Suppressor macrophage treated with lipopolysaccharide for 4 hours (primary cell): Measurements from ENCODE around the gene ARMC7.
"Not testable (repeated sequence)": the region's sequence is repeated elsewhere in the genome, so short reads cannot be mapped to it uniquely, and the experiment has no call there.

ENCODE experiments used
- DNase-seq: peaks from one replicate; pipeline ENCODE4 v3.0.0-alpha.2; 2020

The ARMC7 gene

DNA sequence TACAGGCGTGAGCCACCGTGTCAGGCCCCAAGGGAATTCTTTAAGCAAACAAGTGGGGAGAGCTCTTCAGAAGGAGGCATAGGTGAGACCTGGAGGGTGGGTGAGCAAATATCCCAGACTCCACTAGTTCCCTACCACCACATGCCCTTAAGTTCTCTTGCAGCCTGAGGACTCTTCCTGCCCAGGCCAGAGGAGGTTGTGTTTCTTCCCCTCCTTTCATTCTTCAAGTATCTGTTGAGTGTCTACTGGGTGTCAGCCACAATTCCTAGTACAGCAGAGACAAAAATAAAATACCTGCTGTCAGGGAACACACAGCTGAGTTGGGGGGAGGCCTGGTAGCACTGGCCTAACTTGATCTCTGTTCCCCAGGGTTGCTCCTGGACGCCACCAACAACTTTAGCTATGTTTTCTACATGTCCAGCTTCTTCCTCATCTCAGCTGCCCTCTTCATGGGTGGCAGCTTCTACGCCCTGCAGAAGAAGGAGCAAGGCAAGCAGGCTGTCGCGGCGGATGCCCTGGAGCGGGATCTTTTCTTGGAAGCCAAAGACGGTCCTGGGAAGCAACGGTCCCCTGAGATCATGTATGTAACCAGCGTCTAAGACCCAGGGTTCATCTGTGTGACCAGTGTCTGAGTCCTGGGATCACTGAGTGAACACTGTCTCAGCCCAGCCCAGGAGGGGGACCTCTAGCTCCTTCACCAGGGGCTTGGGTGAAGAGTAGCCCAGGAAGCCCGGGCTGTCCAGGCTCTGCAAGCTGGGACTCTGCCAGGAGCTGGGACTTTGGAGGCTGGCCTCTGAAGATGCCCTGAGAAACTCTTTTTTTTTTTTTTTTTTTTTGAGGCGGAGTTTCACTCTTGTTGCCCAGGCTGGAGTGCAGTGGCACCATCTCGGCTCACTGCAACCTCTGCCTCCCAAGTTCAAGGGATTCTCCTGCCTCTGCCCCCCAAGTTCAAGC, 5.9 kb upstream of the ARMC7 start:
- no peak for DNase-seq

DNA sequence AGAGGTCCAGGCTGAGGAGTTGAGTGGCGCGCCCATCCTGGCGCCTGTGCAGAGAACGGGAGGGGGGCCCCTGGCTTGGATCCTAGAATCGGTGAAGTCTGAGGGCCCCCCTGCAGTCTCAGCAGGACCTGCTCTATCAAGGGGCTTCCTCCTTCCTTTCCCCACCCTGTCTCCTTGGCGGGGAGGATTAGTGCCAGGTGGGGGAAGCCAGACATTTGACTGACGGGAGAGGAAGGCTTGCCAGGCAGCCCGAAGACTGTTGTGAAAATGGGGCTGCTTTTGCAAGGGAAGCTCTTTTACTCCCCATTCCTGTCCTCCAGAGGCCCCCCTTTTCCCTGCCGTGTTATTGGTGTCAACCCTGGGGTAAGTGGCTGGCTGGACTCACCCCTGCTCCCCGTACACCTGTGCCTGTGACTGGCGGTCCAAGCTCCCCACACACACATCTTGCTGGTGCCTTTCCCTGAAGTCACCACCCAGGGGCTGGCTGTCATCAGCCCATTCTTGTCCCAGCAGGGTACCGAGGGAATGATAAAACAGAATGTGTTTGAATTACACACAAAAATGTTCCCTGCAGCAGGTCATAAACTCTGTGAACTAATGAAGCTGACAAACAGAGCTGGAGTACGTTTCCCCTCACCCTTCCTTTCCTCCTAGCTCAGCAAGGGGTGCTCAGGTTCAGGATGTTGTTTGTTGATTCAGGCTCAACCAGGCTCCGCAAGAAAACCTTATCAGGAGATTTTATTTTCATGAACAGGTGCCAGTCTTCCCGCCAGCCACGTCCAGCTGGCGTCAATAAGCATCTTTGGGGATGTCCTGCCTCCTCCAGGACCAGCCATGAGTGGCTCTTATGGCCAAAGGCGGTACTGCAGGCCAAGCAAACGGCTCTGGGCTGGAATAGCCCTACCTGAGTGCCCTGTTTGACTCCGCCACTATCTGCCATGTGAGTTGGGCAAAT, 4.4 kb upstream of the ARMC7 start:
- peak; percentile 46 for DNase-seq

DNA sequence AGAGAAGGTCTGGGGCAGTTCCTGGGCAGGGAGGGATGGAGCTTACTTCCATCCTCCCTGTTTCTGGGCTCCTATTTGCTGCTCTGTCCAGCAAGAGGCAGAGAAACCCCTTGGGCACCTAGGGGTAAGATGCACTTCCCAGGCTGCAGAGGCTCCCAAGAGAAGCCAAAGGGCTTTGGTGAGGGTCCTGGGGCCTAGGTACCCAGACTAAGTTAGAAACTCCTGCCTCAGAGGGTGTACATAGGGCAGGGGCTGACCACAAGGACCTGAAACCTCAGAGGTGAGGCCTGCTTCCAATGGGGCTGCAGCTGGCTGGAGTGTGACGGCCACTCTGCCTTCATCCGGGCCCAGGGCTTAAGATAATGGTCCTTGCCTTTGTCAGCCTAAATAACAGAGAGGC, 1.6 kb upstream of the ARMC7 start:
- no peak for DNase-seq

DNA sequence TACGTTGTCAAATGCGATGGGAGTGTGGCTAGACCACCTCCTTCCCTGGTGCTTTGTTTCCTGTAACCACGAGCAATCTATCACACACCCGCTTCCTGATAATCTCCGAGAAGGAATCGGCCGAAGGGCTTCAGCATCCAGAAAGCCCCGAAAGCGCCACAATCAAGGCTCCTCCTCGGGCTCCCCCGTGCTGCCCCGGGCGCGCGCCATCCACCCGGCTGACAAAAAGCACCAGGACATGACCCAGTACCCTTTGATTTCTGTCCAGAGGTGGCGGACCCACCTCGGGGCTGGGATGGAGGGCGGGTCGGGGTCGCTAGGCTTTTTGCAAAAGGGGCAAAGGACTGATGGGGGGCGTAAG, 743 bp upstream of the ARMC7 start:
- no peak for DNase-seq

DNA sequence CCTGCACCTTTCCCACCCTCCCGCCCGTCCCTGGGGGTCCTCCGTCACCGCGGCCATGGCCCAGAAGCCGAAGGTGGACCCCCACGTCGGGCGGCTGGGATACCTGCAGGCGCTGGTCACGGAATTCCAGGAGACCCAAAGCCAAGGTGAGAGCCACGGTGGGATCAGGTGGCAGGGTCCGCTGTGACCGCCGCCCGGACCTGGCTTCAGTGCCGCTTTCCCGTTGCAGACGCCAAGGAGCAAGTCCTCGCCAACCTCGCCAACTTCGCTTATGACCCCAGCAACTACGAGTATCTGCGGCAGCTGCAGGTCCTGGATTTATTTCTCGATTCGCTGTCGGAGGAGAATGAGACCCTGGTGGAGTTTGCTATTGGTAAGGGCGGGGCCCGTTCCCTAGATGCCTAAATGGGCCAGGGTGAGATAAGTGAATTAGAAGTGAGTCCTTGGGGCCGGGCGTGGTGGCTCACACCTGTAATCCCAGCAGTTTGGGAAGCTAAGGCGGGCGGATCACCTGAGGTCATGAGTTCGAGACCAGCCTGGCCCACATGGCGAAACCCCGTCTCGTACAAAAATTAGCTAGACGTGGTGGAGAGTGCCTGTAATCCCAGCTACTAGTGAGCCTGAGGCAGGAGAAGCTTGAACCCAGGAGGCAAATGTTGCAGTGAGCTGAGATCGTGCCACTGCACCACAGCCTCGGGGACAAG, 617 bp downstream of the ARMC7 start:
- DNase-seq: peak; percentile 27

DNA sequence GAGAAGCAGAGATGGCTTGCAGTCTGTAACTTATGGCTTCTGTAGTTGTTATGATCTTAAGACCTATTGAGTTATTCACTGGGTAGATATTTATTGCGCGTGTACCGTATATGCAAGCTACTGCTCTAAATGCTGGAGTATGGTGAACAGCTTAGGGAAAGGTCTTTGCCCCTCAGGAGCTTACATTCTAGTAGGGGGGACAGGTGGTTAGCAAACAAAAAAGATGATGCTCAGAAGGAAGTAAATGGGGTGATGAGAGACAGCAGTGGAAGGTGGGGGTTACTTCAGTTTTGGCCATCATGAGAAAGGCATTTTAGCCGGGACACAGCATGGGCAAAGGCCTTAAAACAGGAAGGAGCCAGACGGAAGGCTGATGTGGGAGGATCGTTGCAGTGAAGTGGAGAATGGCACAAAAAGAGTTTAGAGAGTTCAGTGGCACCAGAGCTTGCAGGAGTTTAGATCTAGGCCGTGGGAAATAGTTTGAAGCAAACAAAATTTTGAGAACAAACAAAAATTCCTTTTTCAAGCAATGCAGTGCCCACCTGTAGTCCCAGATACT, 2.1 kb downstream of the ARMC7 start:
- DNase-seq: peak; percentile 25

DNA sequence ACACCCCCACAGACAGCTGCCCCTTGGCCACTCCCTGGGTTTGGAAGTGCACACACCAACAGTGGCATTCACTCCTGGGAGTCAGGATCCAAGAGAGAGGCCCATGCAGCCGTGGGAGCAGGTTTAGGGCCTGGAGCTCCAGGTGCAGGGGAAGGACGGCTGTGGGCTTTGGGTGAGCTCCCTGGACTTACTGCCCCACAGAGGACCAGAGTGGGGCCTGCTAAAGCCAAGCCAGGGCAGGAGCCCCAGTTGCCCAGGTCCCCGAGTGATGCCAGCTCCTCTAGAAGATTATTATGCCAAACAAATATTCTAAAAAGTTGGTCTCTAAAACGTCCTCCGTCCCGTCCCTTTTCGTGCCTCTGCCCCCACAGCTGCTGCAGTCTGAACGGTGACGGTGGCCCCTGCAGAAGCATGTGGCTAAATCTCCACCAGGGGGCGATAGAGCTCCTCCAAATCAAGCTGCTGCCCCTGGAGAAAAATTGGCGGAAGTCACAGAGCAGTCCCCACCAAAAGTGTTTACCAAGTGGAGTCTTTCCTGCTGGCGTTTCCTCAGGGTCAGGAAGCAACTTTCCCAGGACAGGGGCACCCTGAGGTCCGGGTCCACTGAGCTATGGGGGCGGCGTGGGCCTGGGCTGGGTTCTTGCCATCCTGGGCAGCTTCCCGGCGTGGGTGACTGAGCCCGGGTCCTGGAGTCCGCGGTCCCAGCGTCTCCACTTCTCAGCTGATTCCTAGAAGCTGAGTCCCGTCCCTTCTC, 4.2 kb downstream of the ARMC7 start:
- DNase-seq: peak; percentile 92

DNA sequence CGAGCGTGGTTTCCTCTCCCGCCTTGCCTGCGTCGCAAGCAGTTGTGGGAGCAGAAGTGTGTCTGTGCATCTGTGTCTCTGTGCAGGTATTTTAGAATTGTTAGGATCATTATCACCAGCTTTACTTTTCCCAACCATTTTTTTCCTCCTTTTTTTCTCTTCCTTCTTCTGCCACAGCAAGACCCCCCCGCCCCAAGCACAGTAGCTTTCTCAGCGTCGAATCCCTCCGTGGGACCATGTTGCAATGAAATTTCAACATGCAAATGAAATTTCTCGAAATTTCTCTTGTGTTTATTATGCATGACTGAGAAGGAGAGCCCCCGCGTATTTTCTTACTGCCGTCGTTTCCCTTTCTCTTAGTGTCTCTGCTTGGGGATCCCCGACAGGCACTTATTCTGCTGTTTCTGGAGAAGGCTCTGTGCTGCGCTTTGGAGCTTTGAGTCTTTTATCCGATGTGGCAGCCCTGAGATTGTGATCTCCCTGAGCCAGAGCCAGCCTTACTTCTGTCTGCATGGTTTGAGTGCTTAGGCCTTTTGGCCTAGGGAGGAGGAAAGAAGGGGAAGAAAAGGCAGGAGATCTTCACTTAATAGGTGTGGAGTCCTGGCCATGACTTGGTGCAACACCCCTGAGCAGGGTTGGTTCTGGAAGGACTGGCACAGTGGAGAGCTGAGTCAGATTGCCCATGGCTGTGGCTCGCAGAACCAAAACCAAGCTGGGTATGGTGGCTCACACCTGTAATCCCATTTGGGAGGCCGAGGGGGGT, 5.0 kb downstream of the ARMC7 start:
- peak; percentile 61 for DNase-seq

DNA sequence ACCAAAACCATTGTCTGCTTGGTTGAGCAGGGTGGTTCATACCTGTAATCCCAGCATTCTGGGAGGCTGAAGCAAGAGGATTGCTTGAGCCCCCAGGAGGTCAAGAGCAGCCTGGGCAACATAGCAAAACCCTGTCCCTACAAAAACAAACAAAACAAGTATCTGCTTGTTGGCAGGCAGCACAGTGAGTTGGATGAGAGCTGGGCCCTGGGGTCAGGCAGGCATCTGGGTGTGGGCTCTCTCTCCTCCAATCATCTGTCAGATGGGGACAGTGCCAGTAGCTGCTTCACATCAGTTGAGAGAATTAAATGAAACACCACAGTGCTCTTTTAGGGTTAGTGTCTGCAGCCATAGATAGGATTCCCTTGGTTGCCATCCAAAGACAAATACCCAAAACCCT, 5.8 kb downstream of the ARMC7 start:
- DNase-seq: no peak

DNA sequence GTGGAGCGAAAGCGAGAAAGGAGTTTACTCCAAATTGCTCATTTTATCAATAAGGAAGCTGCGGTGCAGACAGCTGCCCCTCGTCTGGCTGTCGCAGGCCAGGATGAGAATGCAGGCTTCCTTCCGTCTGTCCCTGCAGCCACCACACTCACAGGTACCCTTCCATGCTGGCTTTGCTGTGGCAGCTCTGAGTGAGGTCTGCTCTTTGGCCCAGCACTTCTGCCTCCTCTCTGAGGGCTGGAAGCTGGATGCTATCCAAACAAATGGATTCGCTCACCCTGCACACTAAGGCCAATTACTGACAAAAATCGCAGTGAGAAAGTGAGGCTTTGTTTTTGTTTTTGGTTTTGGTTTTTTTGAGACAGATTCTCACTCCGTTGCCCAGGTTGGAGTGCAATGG, 7.0 kb downstream of the ARMC7 start:
- DNase-seq: no peak

DNA sequence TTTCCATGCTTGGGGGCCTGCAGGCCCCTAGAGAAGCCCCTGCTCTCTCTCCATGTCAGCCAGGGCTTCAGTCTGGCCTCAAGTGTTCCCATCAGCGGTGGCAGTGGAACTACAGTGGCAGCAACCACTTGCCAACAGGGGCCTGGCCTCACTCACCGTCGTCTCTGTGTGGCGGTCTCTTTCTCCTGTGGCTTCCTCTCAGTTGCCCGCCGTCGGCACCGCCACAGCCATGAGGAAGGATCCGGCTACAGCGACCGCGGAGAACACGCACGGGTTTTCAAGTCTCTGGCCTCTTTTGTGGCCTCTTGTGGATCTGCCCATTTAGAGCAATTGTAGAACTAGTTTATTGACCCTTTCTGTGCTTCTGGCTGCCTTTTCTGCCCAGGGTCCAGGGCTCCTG, 8.5 kb downstream of the ARMC7 start:
- DNase-seq: no peak

DNA sequence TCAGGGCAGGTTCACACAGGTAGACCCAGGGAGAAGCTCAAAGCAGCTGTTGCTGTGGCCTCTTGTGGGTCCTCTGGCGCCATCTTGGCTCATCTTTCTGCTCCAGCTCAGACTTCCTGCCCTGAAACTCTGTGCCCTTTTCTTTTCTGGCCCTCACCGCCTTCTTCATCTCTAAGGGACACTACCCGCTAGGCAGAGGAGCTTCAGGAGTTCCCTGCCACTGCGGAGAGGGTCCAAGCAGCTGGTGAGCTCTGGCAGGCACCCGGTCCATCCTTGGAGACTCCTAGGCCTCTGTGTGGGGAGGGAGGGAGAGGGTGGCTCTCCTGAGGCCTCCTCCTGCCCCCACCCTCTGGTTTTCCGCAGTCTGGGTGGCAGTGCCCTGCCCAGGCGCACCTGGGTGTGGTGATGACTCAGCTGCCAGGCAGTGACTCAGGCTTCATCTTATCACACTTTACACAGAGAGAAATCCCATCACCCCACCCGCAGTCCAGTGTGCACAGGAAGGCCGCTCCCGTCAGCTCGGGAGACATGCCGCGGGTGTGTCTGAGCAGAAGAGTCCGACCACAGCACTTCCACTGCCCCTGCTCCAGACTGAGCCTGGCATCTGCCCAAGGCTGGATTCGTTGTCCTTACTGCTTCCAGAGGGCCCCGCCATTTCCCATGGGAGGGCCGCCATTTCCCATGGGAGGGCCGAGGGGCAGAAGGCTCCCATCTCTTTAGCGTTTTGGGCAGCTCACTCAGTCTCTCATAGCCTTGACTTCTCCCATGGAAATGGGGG, 14.5 kb downstream of the ARMC7 start:
- DNase-seq: no peak

DNA sequence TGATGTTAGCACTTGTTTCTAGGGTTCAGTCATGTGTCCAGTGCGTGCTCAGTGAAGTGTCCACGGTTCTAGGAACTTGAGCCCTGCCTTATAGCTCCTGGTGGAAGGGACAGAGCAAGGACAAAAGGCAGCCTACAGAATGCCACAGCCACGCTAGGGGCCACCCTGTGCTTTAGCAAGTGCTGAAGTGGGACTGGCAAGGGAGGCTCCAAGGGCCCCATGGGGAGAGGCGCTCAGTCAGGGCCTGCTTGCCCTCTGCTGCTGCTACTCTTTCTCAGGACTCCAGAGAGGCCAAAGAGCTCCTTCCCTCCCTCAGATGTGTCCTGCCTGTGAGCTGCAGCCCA, 15.0 kb downstream of the ARMC7 start:
- DNase-seq: no peak

DNA sequence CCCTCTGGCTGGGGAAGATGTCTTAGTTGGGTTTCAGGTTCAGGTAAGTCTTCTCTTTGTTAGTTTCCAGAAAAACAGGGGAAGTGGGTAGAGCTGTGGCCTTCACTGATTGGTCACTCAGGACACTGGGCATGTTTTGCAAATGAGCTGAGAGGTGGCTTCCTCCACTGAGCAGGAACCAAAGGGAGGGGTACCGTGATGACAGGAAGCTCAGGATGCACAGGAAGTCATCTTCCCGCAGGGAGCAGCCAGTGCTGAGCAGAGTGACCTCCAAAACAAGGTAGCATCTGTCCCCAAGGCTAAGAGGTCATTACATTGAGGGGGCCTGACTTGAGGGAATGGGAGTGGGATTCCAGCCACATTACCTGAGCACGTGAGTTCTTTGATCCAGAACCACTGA, 16.2 kb downstream of the ARMC7 start:
- DNase-seq: no peak

DNA sequence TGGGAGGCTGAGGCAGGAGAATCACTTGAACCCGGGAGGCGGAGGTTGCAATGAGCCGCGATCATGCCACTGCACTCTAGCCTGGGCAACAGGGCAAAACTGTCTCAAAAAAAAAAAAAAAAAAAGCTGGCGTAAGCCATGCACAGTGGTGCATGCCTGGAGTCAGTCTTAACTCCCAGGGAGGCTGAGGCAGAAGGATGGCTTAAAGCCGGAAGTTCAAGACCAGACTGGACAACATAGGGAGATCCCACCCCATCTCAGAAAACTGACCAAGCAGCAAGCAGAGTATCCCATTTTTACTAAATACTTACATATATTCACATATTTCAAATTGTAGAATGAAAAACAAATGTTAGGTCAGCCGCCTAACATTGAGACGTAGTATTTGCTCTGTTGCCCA, 17.2 kb downstream of the ARMC7 start:
- DNase-seq: no peak

DNA sequence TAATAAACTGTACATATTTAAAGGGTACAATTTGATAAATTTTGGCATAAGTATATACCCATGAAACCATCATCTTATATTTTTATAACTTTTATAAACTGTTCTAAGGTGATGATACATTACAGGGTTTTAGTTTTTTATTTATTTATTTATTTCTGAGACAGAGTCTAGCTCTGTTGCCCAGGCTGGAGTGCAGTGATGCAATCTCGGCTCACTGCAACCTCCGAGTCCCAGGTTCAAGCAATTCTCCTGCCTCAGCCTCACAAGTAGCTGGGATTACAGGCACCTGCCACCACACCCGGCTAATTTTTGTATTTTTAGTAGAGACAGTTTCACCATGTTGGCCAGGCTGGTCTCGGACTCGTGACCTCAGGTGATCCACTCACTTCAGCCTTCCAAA, 18.2 kb downstream of the ARMC7 start:
- not testable (repeated sequence) for DNase-seq

DNA sequence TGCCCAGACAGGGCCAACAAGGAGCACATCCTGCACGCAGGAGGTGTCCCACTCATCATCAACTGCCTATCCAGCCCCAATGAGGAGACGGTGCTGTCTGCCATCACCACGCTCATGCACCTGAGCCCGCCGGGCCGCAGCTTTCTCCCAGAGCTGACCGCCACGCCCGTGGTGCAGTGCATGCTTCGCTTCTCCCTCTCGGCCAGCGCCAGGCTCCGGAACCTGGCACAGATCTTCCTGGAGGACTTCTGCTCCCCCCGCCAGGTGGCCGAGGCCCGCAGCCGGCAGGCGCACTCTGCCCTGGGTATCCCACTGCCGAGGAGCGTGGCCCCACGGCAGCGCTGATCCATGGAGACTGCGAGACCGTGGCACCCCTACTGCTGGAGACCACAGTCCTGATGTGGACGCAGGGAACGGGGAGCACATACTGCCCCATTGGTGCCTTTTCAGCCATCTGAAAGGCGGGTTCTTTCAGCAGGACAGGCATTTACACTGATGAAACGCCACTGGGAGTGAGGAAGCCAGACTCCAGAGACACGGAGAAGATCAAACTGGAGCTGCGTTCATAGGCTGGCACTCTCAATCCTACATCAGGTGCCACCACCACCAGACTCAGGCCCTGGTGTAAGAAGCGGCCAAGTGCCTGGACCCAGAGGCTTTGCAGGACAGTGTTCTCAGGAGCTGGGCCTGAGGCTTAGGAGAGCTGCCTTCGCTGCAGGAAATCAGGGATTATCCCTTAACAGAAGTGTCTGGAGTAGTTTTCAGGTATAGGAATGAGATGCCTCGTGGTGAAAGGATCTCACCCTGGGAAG, 19.1 kb downstream of the ARMC7 start:
- no peak for DNase-seq

DNA sequence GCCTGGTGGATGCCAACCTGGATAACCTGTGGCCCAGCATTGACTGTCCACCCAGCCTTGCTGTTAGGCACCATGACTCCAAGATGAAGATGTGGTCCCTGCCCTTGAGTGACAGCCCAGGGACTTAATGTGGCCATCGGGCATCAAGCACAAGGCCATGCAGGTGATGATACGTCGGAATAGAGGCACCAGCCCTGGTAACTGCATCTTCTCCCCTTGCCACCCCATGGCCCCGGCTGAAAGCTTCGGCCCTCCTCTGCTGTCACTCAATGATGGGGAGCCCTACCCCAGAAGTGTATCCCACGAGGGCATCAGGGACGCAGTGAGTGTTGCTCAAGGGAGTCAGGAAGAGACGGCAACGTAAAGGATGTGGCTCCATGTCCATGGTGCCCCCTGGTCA, 19.8 kb downstream of the ARMC7 start:
- no peak for DNase-seq

DNA sequence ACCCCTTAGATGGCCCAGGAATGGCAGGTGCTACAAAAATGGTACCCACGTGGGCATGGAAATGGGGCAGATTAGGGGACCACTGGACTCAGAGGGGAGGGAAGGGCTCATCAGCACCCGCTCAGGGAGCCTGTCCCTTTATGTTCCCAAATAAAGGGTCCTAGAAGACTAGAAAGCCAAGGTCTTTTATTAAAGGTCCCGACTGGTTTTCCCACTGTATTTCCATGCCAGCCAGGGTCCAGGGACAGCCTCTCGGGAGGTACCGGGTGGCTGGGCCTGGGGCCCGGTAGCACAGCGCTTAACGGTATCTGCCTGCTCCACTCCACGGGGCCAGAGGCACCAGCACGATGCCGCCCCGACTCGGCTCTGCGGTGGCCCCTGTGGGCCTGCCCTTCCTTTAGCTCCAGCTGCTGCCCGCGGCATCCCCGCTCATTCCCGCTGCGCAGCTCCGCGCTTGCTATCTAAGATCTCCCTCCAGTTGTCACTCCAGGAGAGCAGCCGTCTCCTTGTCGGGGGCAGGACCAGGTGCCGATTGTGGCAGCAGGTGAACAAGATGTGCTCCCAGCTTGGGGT, 20.4 kb downstream of the ARMC7 start:
- no peak for DNase-seq
